ENCODE results near the gene UBE3C.
"Not testable (repeated sequence)": the region's sequence is repeated elsewhere in the genome, so short reads cannot be mapped to it uniquely, and the experiment has no call there.

The UBE3C gene

GRCh38 chr7:157241631-157242030 is 102.9 kb downstream of the UBE3C start:
- no peak for DNase-seq

- no peak for DNase-seq
These were observed 106.0 kb downstream of the UBE3C start for GRCh38 chr7:157244516-157245294.

GRCh38 chr7:157246052-157246451 is 107.3 kb downstream of the UBE3C start:
- DNase-seq, result no peak

- DNase-seq, result no peak
These were observed 109.9 kb downstream of the UBE3C start for GRCh38 chr7:157248659-157249058.

- DNase-seq, result peak; percentile 48 to 64
These were observed 112.0 kb downstream of the UBE3C start for GRCh38 chr7:157250605-157251228.

- DNase-seq, result not testable (repeated sequence)
These were observed 113.1 kb downstream of the UBE3C start for GRCh38 chr7:157251817-157252216.

GRCh38 chr7:157253850-157254249 is 115.1 kb downstream of the UBE3C start:
- no peak for DNase-seq

- DNase-seq, result not testable (repeated sequence)
These were observed 116.1 kb downstream of the UBE3C start for GRCh38 chr7:157254781-157255180.

- no peak for DNase-seq
These were observed 116.5 kb downstream of the UBE3C start for GRCh38 chr7:157255201-157255606.

GRCh38 chr7:157263156-157263555 is 124.4 kb downstream of the UBE3C start:
- DNase-seq, result no peak

GRCh38 chr7:157265051-157265450 is 126.3 kb downstream of the UBE3C start:
- no peak for DNase-seq

- DNase-seq, result no peak
These were observed 127.5 kb downstream of the UBE3C start for GRCh38 chr7:157266272-157266671.

- DNase-seq, result no peak
These were observed 128.8 kb downstream of the UBE3C start for GRCh38 chr7:157267516-157267915.

- DNase-seq, result no peak
These were observed 129.2 kb downstream of the UBE3C start for GRCh38 chr7:157267956-157268355.

- DNase-seq, result no peak
These were observed 129.8 kb downstream of the UBE3C start for GRCh38 chr7:157268540-157268939.

GRCh38 chr7:157269341-157270059 is 130.8 kb downstream of the UBE3C start:
- DNase-seq, result no peak

- DNase-seq, result no peak
These were observed 131.3 kb downstream of the UBE3C start for GRCh38 chr7:157270060-157270444.

- DNase-seq, result no peak
These were observed 132.7 kb downstream of the UBE3C start for GRCh38 chr7:157271315-157271990.

- DNase-seq, result no peak
These were observed 133.2 kb downstream of the UBE3C start for GRCh38 chr7:157271991-157272324.

GRCh38 chr7:157272351-157273207 is 133.9 kb downstream of the UBE3C start:
- no peak for DNase-seq

- peak; percentile 45 to 56 for DNase-seq
These were observed 134.7 kb downstream of the UBE3C start for GRCh38 chr7:157273208-157274093.

All from AML-193 (cell line).